HG03520 (cell line): ENCODE results near the gene TIA1.
"Not testable (repeated sequence)": the region's sequence is repeated elsewhere in the genome, so short reads cannot be mapped to it uniquely, and the experiment has no call there.

Experiments used
- ATAC-seq: cut with Tn5 transposase; IDR thresholded peaks from one replicate; pipeline ENCODE4 v1.9.1; 2021; ENCODE audit warnings: mild to moderate bottlenecking, moderate library complexity; ENCODE audit not compliant: unreplicated experiment

The TIA1 gene

GRCh38 chr2:70226781-70227180 is 21.6 kb downstream of the TIA1 start:
- no peak for ATAC-seq

GRCh38 chr2:70223305-70223704 is 25.1 kb downstream of the TIA1 start:
- ATAC-seq: not testable (repeated sequence)

GRCh38 chr2:70214953-70215549 is 33.4 kb downstream of the TIA1 start:
- no peak for ATAC-seq

GRCh38 chr2:70214365-70214764 is 34.1 kb downstream of the TIA1 start:
- no peak for ATAC-seq

- no peak for ATAC-seq
These were observed 36.0 kb downstream of the TIA1 start for GRCh38 chr2:70212298-70212932.

- no peak for ATAC-seq
These were observed 36.8 kb downstream of the TIA1 start for GRCh38 chr2:70211595-70211994.

GRCh38 chr2:70204452-70204851 is 44.0 kb downstream of the TIA1 start:
- ATAC-seq: no peak

GRCh38 chr2:70203086-70203485 is 45.3 kb downstream of the TIA1 start:
- no peak for ATAC-seq

- no peak for ATAC-seq
These were observed 46.1 kb downstream of the TIA1 start for GRCh38 chr2:70202236-70202806.

GRCh38 chr2:70201831-70202230 is 46.6 kb downstream of the TIA1 start:
- ATAC-seq: no peak

GRCh38 chr2:70201225-70201768 is 47.1 kb downstream of the TIA1 start:
- no peak for ATAC-seq

GRCh38 chr2:70199320-70199864 is 49.0 kb downstream of the TIA1 start:
- no peak for ATAC-seq

- ATAC-seq: no peak
These were observed 55.9 kb downstream of the TIA1 start for GRCh38 chr2:70192516-70192915.

GRCh38 chr2:70191244-70191735 is 57.1 kb downstream of the TIA1 start:
- ATAC-seq: no peak

- ATAC-seq: peak; percentile 77
These were observed 57.8 kb downstream of the TIA1 start, which contains the start of gene C2orf42 for GRCh38 chr2:70190418-70191243. TSS of gene C2orf42 (minus strand) at chr2:70191019. CDS start at chr2:70181985, 9,034 bp downstream.

GRCh38 chr2:70188460-70188859 is 60.0 kb downstream of the TIA1 start:
- no peak for ATAC-seq

GRCh38 chr2:70187170-70187569 is 61.3 kb downstream of the TIA1 start:
- ATAC-seq: not testable (repeated sequence)

GRCh38 chr2:70182689-70183088 is 65.7 kb downstream of the TIA1 start:
- ATAC-seq: no peak

- peak; percentile 78 for ATAC-seq
These were observed 67.0 kb downstream of the TIA1 start for GRCh38 chr2:70181363-70181956.

- no peak for ATAC-seq
These were observed 74.9 kb downstream of the TIA1 start for GRCh38 chr2:70173520-70173919.
